H1 (cell line): ENCODE results near the gene ZSCAN10. TPM values are rescaled to one million over a fixed set of nuclear protein-coding genes. Genes with fewer than 3 reads are reported as not detected.

Experiments used
- ASH2L ChIP-seq: fragments of 200-600, 300-600 bp; sonication (generic); IDR thresholded peaks from one replicate; pipeline ENCODE4 v1.7.1; 2017; ENCODE audit warnings: low read length
- ATF3 ChIP-seq: IDR thresholded peaks from 2 replicates; pipeline ENCODE4 v1.6.1; 2011; ENCODE audit warnings: low read depth, mild to moderate bottlenecking, low read length; ENCODE audit not compliant: insufficient read depth
- BRCA1 ChIP-seq: IDR thresholded peaks from 2 replicates; pipeline ENCODE4 v1.6.1; 2012; ENCODE audit warnings: low read depth, low read length, improper control_type of control experiment
- CHD1 ChIP-seq: IDR thresholded peaks from 2 replicates; pipeline ENCODE4 v1.6.1; 2012; ENCODE audit warnings: low read depth, low read length, improper control_type of control experiment
- CREB1 ChIP-seq: IDR thresholded peaks from 2 replicates; pipeline ENCODE4 v1.6.1; 2012; ENCODE audit warnings: inconsistent platforms
- EZH2 ChIP-seq: fragments of 200-600 bp; sonication (generic); IDR thresholded peaks from 2 replicates; pipeline ENCODE4 v1.7.1; 2012; ENCODE audit warnings: low read depth, mild to moderate bottlenecking, moderate library complexity, low read length, inconsistent platforms; ENCODE audit not compliant: severe bottlenecking
- GTF2F1 ChIP-seq: IDR thresholded peaks from 2 replicates; pipeline ENCODE4 v1.6.1; 2012; ENCODE audit warnings: low read depth, low read length, improper control_type of control experiment, borderline replicate concordance
- HDAC2 ChIP-seq, 2 experiments: fragments of 300-600 bp in 1 of 2; sonication (generic) in 1 of 2; IDR thresholded peaks; 2 replicates each; pipeline ENCODE4 v1.6.1; 2011 to 2012; ENCODE audit warnings: low read depth in 2 of 2, low read length in 2 of 2, mild to moderate bottlenecking in 2 of 2, moderate library complexity in 2 of 2, borderline replicate concordance in 1 of 2, inconsistent platforms in 1 of 2
- JUN ChIP-seq: IDR thresholded peaks from 2 replicates; pipeline ENCODE4 v1.6.1; 2011; ENCODE audit warnings: low read depth, mild to moderate bottlenecking, improper control_type of control experiment, low read length
- KDM4A ChIP-seq: IDR thresholded peaks from one replicate; pipeline ENCODE4 v1.7.1; 2012; ENCODE audit warnings: low read depth, mild to moderate bottlenecking, moderate library complexity, low read length, inconsistent platforms; ENCODE audit not compliant: severe bottlenecking
- KDM5A ChIP-seq: fragments of 200-600 bp; IDR thresholded peaks from 2 replicates; pipeline ENCODE4 v1.7.1; 2012; ENCODE audit warnings: mild to moderate bottlenecking, low read length, inconsistent platforms, mixed read lengths
- NANOG ChIP-seq: IDR thresholded peaks from 2 replicates; pipeline ENCODE4 v1.6.1; 2011; ENCODE audit warnings: low read length, low read depth, mild to moderate bottlenecking, inconsistent platforms; ENCODE audit not compliant: insufficient read depth, poor library complexity, severe bottlenecking
- POLR2A ChIP-seq, 2 experiments: IDR thresholded peaks; 1 replicate in 1 of 2; 2 replicates in 1 of 2; pipeline ENCODE4 v1.6.1; 2011; ENCODE audit warnings: low read depth in 2 of 2, low read length in 2 of 2, mild to moderate bottlenecking in 2 of 2; ENCODE audit errors: control extremely low read depth in 1 of 2
- RBBP5 ChIP-seq: IDR thresholded peaks from 2 replicates; pipeline ENCODE4 v1.7.1; 2012; ENCODE audit warnings: low read depth, mild to moderate bottlenecking, inconsistent platforms, low read length, moderate library complexity, borderline replicate concordance
- RXRA ChIP-seq: IDR thresholded peaks from 2 replicates; pipeline ENCODE4 v1.6.1; 2011; ENCODE audit warnings: low read depth, mild to moderate bottlenecking, low read length, moderate library complexity; ENCODE audit not compliant: insufficient read depth
- SAP30 ChIP-seq: fragments of 300-600 bp; sonication (generic); IDR thresholded peaks from 2 replicates; pipeline ENCODE4 v1.7.1; 2012; ENCODE audit warnings: low read length, moderate library complexity, mild to moderate bottlenecking, inconsistent platforms; ENCODE audit not compliant: insufficient read depth, insufficient replicate concordance
- SIN3A ChIP-seq, 2 experiments: IDR thresholded peaks in 1 of 2; conservative IDR thresholded peaks in 1 of 2; 2 replicates each; pipeline ENCODE4 v1.6.1; 2011 to 2012; ENCODE audit warnings: low read length in 2 of 2, improper control_type of control experiment in 1 of 2, low read depth in 1 of 2, mild to moderate bottlenecking in 1 of 2
- SIRT6 ChIP-seq: IDR thresholded peaks from one replicate; pipeline ENCODE4 v1.7.1; 2012; ENCODE audit warnings: low read length, inconsistent platforms
- SRF ChIP-seq: IDR thresholded peaks from 2 replicates; pipeline ENCODE4 v1.6.1; 2011; ENCODE audit warnings: mild to moderate bottlenecking, low read depth, low read length, moderate library complexity
- SUZ12 ChIP-seq: fragments of 200-600 bp; sonication (generic); IDR thresholded peaks from 2 replicates; pipeline ENCODE4 v1.6.1; 2012; ENCODE audit warnings: mild to moderate bottlenecking, inconsistent platforms, low read length, moderate library complexity, mixed read lengths
- USF2 ChIP-seq: IDR thresholded peaks from 2 replicates; pipeline ENCODE4 v1.6.1; 2011; ENCODE audit warnings: low read length, improper control_type of control experiment
- ZNF274 ChIP-seq: IDR thresholded peaks from 2 replicates; pipeline ENCODE4 v1.7.0; 2012; ENCODE audit warnings: low read length, borderline replicate concordance; ENCODE audit errors: extremely low read depth
- polyA plus RNA-seq, 7 experiments: library from polyadenylated mRNA; depleted of rRNA in 3 of 7; stranded (reverse) in 5 of 7; unstranded in 2 of 7; fragments of >200 nt in 5 of 7; fragments of 200-250 nt in 2 of 7; gene quantifications; 1 replicate in 5 of 7; 2 replicates in 1 of 7; 4 replicates in 1 of 7; pipeline versions ENCODE4 v1.2.1 to v1.2.3, GENCODE V29; 2011 to 2013; ENCODE audit warnings: missing spikeins in 2 of 7, mixed read lengths in 2 of 7
- total RNA-seq: library from RNA; stranded (reverse); fragmentation: NEBNext Ultra II Directional; extraction: Animal tissue kit (Norgen Biotek cat#: 25700); gene quantifications from 2 replicates; pipeline ENCODE4 v1.2.1, GENCODE V29; 2021

ZSCAN10 gene
- total and polyA plus RNA-seq, 2 of the 8 experiments (the other 6 are each of a cell fraction or from before 2014, with no cell fraction given), result 209 to 314 TPM

- TF ChIP-seq SIN3A (conservative IDR thresholded peaks at IDR 0.05 in 1 of 2, IDR thresholded peaks at IDR 0.05 in 1 of 2; ENCODE audit: low read depth in 1 of 2, low read length in 2 of 2), result peak; percentile 33 to 64; a peak in 1 of 4 replicates
- no peak for TF ChIP-seq SAP30
- TF ChIP-seq NANOG, result no peak
- TF ChIP-seq BRCA1, result no peak
- peak in 1 of 2 experiments; percentile 39; a peak in 1 of 3 replicates for TF ChIP-seq POLR2A (IDR thresholded peaks at IDR 0.05; ENCODE audit: control extremely low read depth in 1 of 2, low read depth in 2 of 2, low read length in 2 of 2)
- no peak for TF ChIP-seq ZNF274
- TF ChIP-seq CHD1, result no peak
- TF ChIP-seq HDAC2 (IDR thresholded peaks at IDR 0.05; ENCODE audit: borderline replicate concordance in 1 of 2, low read depth in 2 of 2, low read length in 2 of 2), result peak in 1 of 2 experiments; percentile 34; a peak in 1 of 4 replicates
- TF ChIP-seq USF2, result no peak; the same call in 1 of the 2 replicates
- peak; percentile 62; the same call in 1 of the 2 replicates for TF ChIP-seq CREB1
- TF ChIP-seq GTF2F1, result 0 out of 2 replicates have a peak, but pooled peaks have one; percentile 71
- TF ChIP-seq SIRT6, result no peak
- TF ChIP-seq SRF, result 0 out of 2 replicates have a peak, but pooled peaks have one; percentile 38
- TF ChIP-seq JUN, result no peak
- TF ChIP-seq KDM5A, result no peak
- no peak for TF ChIP-seq ASH2L
- no peak for TF ChIP-seq EZH2
- no peak for TF ChIP-seq RXRA
- peak; percentile 79 for TF ChIP-seq KDM4A
- no peak for TF ChIP-seq RBBP5
- TF ChIP-seq ATF3, result no peak
- no peak for TF ChIP-seq SUZ12
These were observed 39.9 kb downstream of the ZSCAN10 start (continued) for GRCh38 chr16:3059041-3059722.
